GM20000 (cell line): Measurements from ENCODE around the gene HOXA3.

Source experiments
- DNase-seq: peaks from one replicate; pipeline ENCODE4 v3.0.0; 2012; ENCODE audit warnings: low spot score
- CTCF ChIP-seq: IDR thresholded peaks from 2 replicates; pipeline ENCODE4 v1.5.1; 2012; ENCODE audit warnings: mild to moderate bottlenecking, control low read depth; ENCODE audit errors: extremely low read depth, missing control alignments

HOXA3 gene

GRCh38 chr7:27187475-27188385, 35.3 kb upstream of the HOXA3 start:
- no peak for DNase-seq
- TF ChIP-seq CTCF: no peak

GRCh38 chr7:27186668-27187474, 34.5 kb upstream of the HOXA3 start:
- no peak for DNase-seq
- TF ChIP-seq CTCF: no peak

GRCh38 chr7:27185854-27186667, 33.7 kb upstream of the HOXA3 start:
- DNase-seq: no peak

GRCh38 chr7:27185013-27185853, 32.9 kb upstream of the HOXA3 start, which contains the start of gene HOXA11:
Gene HOXA11 (minus strand): TSS chr7:27185232. CDS start chr7:27185144, 88 bp downstream.
- no peak for TF ChIP-seq CTCF
- no peak for DNase-seq

More at GRCh38 chr7:27185854-27186667, 33.7 kb upstream of the HOXA3 start:
- no peak for TF ChIP-seq CTCF

GRCh38 chr7:27184337-27185012, 32.1 kb upstream of the HOXA3 start:
- no peak for TF ChIP-seq CTCF
- DNase-seq: no peak
